Subcutaneous abdominal adipose tissue (tissue), 5 donors: ENCODE data around the gene GSX2.
"Not testable (repeated sequence)": the region's sequence is repeated elsewhere in the genome, so short reads cannot be mapped to it uniquely, and the experiment has no call there.

ENCODE experiments used
- H3K27ac ChIP-seq: one replicate; pipeline ENCODE4 v1.7.0; 2013; ENCODE audit warnings: low read depth, mild to moderate bottlenecking, inconsistent platforms, low read length, moderate library complexity
- H3K27me3 ChIP-seq, 5 donors: one replicate each; pipeline ENCODE4 v1.7.0; 2013; ENCODE audit warnings: low read length in 5 of 5, inconsistent platforms in 1 of 5; ENCODE audit not compliant: control insufficient read depth in 5 of 5, insufficient read depth in 4 of 5
- H3K36me3 ChIP-seq, 5 donors: one replicate each; pipeline ENCODE4 v1.7.0; 2013; ENCODE audit warnings: low read length in 5 of 5; ENCODE audit not compliant: control insufficient read depth in 5 of 5, insufficient read depth in 5 of 5
- H3K4me1 ChIP-seq, 5 donors: one replicate each; pipeline ENCODE4 v1.7.0; 2013; ENCODE audit warnings: low read length in 5 of 5, mild to moderate bottlenecking in 3 of 5, moderate library complexity in 1 of 5; ENCODE audit not compliant: control insufficient read depth in 5 of 5, insufficient read depth in 5 of 5
- H3K4me3 ChIP-seq, 5 donors: one replicate each; pipeline ENCODE4 v1.7.0; 2013; ENCODE audit warnings: low read length in 5 of 5, low read depth in 1 of 5
- H3K9ac ChIP-seq, 5 donors: one replicate each; pipeline ENCODE4 v1.7.0; 2013; ENCODE audit warnings: low read length in 5 of 5, mild to moderate bottlenecking in 4 of 5, moderate library complexity in 3 of 5
- H3K9me3 ChIP-seq, 5 donors: one replicate each; pipeline ENCODE4 v1.7.0; 2013; ENCODE audit warnings: low read length in 5 of 5; ENCODE audit not compliant: control insufficient read depth in 5 of 5
- donor health status: healthy.
- donor health status: healthy.
- donor health status: healthy.
- donor health status: healthy.
- donor health status: healthy.

Gene GSX2

DNA sequence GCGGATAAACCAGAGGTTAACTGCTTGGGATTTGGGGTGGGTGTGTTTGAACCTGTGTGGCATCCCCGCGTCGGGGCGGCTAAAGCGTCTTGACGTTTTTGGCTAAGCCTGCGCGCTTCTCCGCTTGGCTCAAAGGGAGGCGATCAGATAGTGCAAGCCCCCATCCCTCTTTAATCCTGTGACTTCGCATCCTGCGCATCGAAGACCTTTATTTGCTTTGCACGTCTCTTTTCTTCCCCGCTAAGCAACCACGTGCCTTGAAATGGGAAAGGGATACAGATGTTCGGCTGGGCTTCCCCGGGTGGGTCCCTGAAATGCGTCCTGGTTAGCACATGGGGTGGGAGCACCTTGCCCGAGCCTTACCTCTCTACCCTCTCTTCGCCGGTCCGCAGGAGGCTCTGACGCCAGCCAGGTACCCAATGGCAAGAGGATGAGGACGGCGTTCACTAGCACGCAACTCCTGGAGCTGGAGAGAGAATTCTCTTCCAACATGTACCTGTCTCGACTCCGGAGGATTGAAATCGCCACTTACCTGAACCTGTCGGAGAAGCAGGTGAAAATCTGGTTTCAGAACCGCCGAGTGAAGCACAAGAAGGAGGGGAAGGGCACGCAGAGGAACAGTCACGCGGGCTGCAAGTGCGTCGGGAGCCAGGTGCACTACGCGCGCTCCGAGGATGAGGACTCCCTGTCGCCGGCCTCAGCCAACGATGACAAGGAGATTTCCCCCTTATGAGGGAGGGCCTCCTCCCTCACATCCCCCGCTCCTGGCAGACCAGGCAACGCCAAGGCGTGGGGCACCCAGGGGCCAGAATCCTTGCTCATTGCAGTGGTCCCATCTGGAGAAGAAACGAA lies 1.5 kb downstream of the GSX2 start:
- Histone ChIP-seq H3K4me1 (peaks cover 0 to 38% (median 30%) of the 10 kb centered on the region in 5 donors), H3K9ac (no peak overlapping the region), H3K27ac (no peak overlapping the region), H3K9me3 (no peaks in the 10 kb centered on the region), H3K27me3 (peaks cover 37 to 76% (median 74%) of the 10 kb centered on the region in 5 donors), H3K4me3 (peak overlapping the region; percentile 2 to 50 (median 38)), H3K36me3 (no peaks in the 10 kb centered on the region)

DNA sequence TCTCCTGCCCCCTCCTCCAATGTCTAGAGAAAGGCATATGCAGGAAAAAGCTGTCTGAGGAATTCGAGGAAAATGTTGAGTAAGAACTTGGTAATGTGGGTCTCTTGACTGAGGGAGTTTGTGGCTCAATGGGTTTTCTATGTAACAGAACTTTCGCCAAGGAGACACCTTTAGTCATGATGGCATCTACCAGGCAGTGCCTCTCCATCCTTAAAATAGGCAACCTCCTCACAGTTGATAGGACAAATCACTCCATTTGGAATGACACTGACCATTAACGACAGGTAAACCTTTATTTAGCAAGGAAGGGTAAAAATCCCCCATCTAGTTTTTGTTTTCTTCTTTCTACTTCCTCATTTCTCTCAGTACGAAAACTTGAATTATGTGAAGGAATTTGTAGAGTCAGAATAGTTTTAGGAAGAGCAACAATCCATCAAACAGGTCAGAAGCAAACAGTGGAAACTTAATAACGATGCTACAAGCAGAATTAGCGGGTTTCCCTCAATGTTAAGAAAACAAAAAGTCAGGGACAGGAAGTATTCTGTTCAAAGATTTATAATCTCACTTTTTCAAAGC lies 2.7 kb downstream of the GSX2 start:
- Histone ChIP-seq H3K9ac (no peak overlapping the region), H3K9me3 (no peaks in the 10 kb centered on the region), H3K27me3 (peaks cover 34 to 65% (median 62%) of the 10 kb centered on the region in 5 donors), H3K27ac (no peak overlapping the region), H3K36me3 (no peaks in the 10 kb centered on the region), H3K4me1 (peaks cover 0 to 38% (median 30%) of the 10 kb centered on the region in 5 donors), H3K4me3 (no peak overlapping the region)

DNA sequence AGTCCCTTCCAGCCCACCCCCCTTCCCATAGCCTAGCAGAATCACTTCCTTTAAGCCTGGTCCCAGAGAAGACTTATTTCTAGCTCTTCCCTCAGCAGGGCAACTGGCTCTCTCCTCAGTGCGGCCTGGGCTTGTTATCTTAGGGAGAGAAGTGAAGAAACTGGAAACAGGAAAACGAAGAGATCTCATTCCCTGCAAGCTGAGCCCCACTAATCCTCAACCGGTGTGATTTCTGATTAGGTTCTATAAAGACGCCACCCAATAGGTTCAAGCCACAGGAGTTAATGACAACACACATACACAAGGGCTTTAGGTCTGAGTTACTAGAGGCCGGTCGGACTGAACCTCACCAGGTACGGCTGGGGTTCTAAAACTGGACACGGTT lies 3.2 kb downstream of the GSX2 start:
- no peak overlapping the region for H3K27ac ChIP-seq
- peaks cover 38 to 63% (median 59%) of the 10 kb centered on the region in 5 donors for H3K27me3 ChIP-seq
- peak overlapping the region in 1 of 5 donors; percentile 50 for H3K4me3 ChIP-seq
- no peak overlapping the region for H3K9ac ChIP-seq
- no peaks in the 10 kb centered on the region for H3K36me3 ChIP-seq
- no peaks in the 10 kb centered on the region for H3K9me3 ChIP-seq
- H3K4me1 ChIP-seq = peaks cover 0 to 41% (median 30%) of the 10 kb centered on the region in 5 donors

DNA sequence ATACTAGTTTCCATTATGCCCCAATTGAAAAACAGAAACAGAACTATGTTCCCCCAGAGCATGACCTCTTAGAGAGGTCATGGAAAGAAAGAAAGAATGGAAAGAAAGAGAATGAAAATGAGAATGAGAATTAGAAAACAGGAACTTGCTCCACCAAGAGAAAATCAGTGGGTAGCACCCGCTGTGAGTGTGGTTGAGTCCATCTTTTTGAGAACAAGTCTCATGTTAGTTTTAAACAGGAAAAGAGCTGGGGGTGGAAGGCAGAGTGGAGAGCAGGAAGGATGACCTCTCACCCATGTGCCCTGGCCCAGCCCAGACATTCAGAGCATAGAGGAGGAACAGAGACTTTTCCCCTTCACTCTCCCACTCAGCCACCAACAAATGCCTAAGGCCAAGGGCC lies 4.9 kb downstream of the GSX2 start:
- Histone ChIP-seq H3K27me3 (peaks cover 40 to 63% (median 59%) of the 10 kb centered on the region in 5 donors), H3K9ac (no peak overlapping the region), H3K4me1 (peaks cover 0 to 39% (median 34%) of the 10 kb centered on the region in 5 donors), H3K4me3 (no peak overlapping the region), H3K9me3 (no peaks in the 10 kb centered on the region), H3K36me3 (no peaks in the 10 kb centered on the region), H3K27ac (no peak overlapping the region)

DNA sequence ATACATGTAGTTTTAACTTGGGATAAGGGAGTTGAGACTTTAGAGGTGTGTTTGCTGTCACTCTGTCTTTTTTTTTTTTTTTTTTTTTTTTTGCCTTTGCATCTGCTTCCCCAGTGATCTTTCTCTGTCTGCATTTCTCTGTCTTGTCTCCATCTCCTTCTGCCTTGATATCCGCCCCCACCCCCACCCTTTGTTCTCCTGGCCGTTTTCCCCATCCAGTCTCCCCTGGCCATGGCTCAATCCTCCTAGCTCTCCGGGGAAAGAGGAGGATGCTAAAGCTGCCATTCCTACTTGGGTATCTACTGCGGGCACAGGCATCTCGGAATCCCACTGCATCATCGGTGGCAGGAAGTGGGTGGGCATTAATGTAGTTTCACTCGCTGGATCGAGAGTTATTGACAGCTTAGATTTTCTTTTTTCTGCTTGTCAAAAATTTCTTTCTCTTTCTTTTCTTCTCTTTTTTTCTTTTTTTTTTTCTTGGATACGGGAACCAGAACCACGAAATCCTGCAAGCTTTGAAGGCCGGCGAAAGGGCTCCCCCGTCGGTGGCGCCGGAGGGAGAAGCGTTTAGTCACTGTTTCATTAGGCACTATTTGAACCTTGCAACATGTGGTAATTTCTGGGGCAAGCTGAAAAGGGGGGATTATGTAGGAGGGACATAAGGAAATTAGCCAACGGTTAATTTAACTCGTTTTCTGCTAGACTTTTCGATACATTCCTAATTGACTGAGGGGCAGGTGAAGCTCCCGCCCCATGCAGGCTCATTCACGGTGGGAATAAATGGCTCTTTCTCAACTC lies 8.2 kb downstream of the GSX2 start:
- no peaks in the 10 kb centered on the region for H3K36me3 ChIP-seq
- H3K27ac ChIP-seq = no peak overlapping the region
- H3K27me3 ChIP-seq = peaks cover 24 to 53% (median 44%) of the 10 kb centered on the region in 5 donors
- H3K9me3 ChIP-seq = no peaks in the 10 kb centered on the region
- H3K4me1 ChIP-seq = peaks cover 1 to 24% (median 19%) of the 10 kb centered on the region in 5 donors
- H3K9ac ChIP-seq = no peak overlapping the region
- no peak overlapping the region for H3K4me3 ChIP-seq

DNA sequence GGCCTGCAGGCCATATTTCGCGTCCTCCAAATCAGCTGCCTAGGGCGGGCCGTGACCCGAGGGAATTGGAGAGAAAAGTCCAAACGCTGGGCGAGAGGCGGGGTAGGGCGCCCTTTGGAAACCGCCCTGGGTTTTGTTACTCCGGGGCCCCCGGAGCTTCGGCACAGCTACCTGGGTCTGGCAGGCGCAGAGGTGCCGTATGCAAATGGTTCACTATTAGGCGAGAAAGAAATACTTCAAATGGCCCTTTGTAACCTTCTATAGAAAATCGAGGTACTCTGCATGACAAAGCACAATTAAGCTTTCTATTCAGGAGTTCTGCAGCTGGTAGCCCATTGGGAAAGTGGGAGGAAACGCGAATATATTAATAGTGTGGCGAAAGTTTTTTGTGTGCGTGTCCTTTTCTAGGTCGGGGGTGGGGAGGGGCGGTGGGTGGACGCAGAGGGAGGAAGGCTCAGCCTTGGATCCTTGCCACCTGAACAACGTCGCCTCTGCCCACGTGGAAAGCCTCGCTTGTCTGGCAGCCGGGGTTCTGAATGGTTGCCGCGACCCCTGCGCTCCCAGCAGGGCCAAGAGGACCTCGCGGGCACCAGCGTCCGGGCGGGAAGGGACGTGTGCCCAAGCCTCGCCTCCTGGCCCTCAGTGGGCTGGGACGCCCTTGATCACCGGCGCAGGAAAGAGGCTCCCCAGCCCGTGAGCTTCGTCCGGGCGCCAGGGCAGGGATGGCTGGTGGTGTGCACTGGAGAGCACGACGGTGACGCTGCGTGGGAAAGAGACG lies 9.5 kb downstream of the GSX2 start:
- Histone ChIP-seq H3K4me3 (peak overlapping the region in 4 of 5 donors; percentile 32 to 42 (median 38)), H3K27ac (no peak overlapping the region), H3K4me1 (peaks cover 1 to 12% (median 12%) of the 10 kb centered on the region in 5 donors), H3K27me3 (peaks cover 17 to 43% (median 32%) of the 10 kb centered on the region in 5 donors), H3K9ac (no peak overlapping the region), H3K9me3 (no peaks in the 10 kb centered on the region), H3K36me3 (no peaks in the 10 kb centered on the region)

DNA sequence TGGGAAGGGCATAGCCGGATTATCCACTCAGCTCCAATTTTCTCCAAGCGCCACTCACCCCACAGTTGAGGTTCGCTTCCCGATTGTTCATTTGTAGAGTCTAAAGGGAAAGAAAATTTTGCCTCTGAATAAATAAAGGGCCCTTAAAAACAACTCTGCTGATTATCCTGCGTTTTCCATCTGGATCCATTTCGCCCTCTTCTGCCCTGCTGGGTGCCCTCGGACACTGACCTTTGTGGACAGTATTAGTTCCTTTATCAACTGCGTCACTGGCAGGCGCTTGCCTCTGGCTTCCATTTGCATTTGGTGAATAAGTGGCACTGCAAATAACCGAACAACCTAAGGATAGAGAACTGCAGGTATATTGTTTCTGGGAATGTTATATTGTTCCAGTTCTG lies 10.1 kb downstream of the GSX2 start:
- Histone ChIP-seq H3K36me3 (no peaks in the 10 kb centered on the region), H3K4me3 (peak overlapping the region in 4 of 5 donors; percentile 32 to 42 (median 38)), H3K4me1 (peaks cover 1 to 12% (median 12%) of the 10 kb centered on the region in 5 donors), H3K9me3 (no peaks in the 10 kb centered on the region), H3K27ac (no peak overlapping the region), H3K9ac (no peak overlapping the region), H3K27me3 (peaks cover 17 to 39% (median 32%) of the 10 kb centered on the region in 5 donors)

DNA sequence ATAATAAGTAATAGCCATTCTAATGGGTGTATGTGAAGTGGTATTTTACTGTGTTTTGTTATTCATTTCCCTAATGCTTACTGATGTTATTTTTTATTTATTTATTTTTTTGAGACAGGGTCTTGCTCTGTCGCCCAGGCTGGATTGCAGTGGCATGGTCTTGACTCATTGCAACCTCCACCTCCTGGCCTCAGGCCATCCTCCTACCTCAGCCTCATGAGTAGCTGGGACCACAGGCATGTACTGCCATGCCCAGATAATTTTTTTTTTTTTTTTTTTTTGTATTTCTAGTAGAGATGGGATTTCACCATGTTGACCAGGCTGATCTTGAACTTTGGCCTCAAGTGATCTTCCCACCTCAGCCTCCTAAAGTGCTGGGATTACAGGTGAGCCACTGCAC lies 13.2 kb downstream of the GSX2 start:
- H3K27me3 ChIP-seq = peaks cover 12 to 33% (median 23%) of the 10 kb centered on the region in 5 donors
- not testable (repeated sequence) for H3K36me3 ChIP-seq, H3K27ac ChIP-seq, H3K9ac ChIP-seq, H3K9me3 ChIP-seq, H3K4me3 ChIP-seq
- peaks cover 1 to 12% (median 9%) of the 10 kb centered on the region in 5 donors for H3K4me1 ChIP-seq

DNA sequence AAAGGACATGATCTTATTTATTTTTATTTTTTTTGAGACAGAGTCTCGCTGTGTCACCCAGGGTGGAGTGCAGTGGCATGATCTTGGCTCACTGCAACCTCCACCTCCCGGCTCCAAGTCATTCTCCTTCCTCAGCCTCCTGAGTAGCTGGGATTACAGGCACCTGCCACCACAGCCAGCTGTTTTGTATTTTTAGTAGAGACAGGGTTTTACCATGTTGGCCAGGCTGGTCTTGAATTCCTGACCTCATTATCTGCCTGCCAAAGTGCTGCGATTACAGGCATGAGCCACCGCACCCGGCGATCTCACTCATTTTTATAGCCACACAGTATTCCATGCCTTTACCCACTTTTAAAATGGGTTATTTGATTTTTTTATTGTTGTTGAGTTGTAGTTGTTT lies 16.3 kb downstream of the GSX2 start:
- not testable (repeated sequence) for H3K27me3 ChIP-seq, H3K36me3 ChIP-seq, H3K9ac ChIP-seq, H3K4me1 ChIP-seq, H3K27ac ChIP-seq, H3K9me3 ChIP-seq, H3K4me3 ChIP-seq
